GM18499 (cell line): ENCODE results near the gene PYGM.

ENCODE experiments used
- ATAC-seq: cut with Tn5 transposase; IDR thresholded peaks from one replicate; pipeline ENCODE4 v1.9.1; 2021; ENCODE audit warnings: moderate number of reproducible peaks; ENCODE audit not compliant: insufficient read depth, unreplicated experiment

The PYGM gene

GRCh38 chr11:64742087-64742888 lies 17.5 kb downstream of the PYGM start:
- ATAC-seq, result no peak

- no peak for ATAC-seq
These were observed 18.2 kb downstream of the PYGM start for GRCh38 chr11:64741375-64742086.

GRCh38 chr11:64739871-64740270 lies 19.9 kb downstream of the PYGM start:
- no peak for ATAC-seq

- ATAC-seq, result no peak
These were observed 23.1 kb downstream of the PYGM start for GRCh38 chr11:64736654-64737053.

GRCh38 chr11:64735725-64736259 lies 24.0 kb downstream of the PYGM start:
- no peak for ATAC-seq

- no peak for ATAC-seq
These were observed 24.7 kb downstream of the PYGM start for GRCh38 chr11:64734811-64735724.

- no peak for ATAC-seq
These were observed 28.2 kb downstream of the PYGM start for GRCh38 chr11:64731601-64732000.

GRCh38 chr11:64729851-64730382 lies 29.9 kb downstream of the PYGM start:
- no peak for ATAC-seq

GRCh38 chr11:64728757-64729365 lies 30.9 kb downstream of the PYGM start:
- no peak for ATAC-seq

GRCh38 chr11:64726867-64727530 lies 32.8 kb downstream of the PYGM start:
- no peak for ATAC-seq

- no peak for ATAC-seq
These were observed 33.5 kb downstream of the PYGM start for GRCh38 chr11:64726211-64726641.

- ATAC-seq, result no peak
These were observed 34.8 kb downstream of the PYGM start for GRCh38 chr11:64724863-64725532.

GRCh38 chr11:64723907-64724862 lies 35.6 kb downstream of the PYGM start:
- no peak for ATAC-seq

GRCh38 chr11:64723117-64723906 lies 36.5 kb downstream of the PYGM start, which contains the start of gene NRXN2:
Gene NRXN2 (minus strand): TSS chr11:64723197. CDS start chr11:64713699, 9,498 bp downstream.
- no peak for ATAC-seq

GRCh38 chr11:64722141-64723065 lies 37.4 kb downstream of the PYGM start:
- ATAC-seq, result no peak

- no peak for ATAC-seq
These were observed 38.4 kb downstream of the PYGM start for GRCh38 chr11:64721359-64721699.
